ENCODE data around the gene KCNE5.
"Not testable (repeated sequence)": the region's sequence is repeated elsewhere in the genome, so short reads cannot be mapped to it uniquely, and the experiment has no call there.

Gene KCNE5

DNA sequence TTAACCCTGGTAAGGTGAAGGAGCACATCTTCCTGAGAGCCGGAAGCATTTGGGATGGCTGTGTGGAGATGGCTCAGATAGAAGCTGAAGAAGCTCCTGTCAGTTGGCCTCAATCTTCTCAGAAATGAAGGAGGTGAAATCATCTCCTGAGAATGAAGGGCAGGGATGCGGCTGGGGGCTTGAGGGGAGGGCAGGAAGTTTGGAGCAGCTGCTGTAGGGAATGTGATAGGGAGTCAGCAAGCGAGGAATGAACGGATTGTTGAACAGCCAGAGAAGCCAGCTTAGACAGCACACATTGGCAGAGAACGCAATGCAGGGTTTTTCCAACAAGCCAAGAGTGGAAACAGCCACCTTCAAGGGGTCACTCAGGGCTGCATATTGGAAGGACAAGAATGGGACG is 10.0 kb downstream of the KCNE5 start:
- no peak for DNase-seq (ENCODE audit: low read depth, low spot score)
- Histone ChIP-seq H3K4me1 (ENCODE audit: insufficient read depth, insufficient read length) (no peaks in the 10 kb centered on the region), H3K36me3 (ENCODE audit: insufficient read depth, insufficient read length, low read length) (no peaks in the 10 kb centered on the region), H3K4me3 (ENCODE audit: insufficient read length, low read depth) (no peak overlapping the region), H3K9me3 (ENCODE audit: insufficient read depth, low read length) (no peaks in the 10 kb centered on the region), H3K27me3 (ENCODE audit: insufficient read depth, insufficient read length) (no peaks in the 10 kb centered on the region), H3K9ac (ENCODE audit: insufficient read length, low read depth) (no peak overlapping the region)
- TF ChIP-seq SUZ12 (IDR thresholded peaks at IDR 0.05; ENCODE audit: extremely low read depth, insufficient read depth, insufficient read length) (no peak), YY1 (IDR thresholded peaks at IDR 0.05; ENCODE audit: insufficient read depth, insufficient read length) (no peak), ZNF274 (IDR thresholded peaks at IDR 0.05; ENCODE audit: low read depth, low read length) (no peak)

DNA sequence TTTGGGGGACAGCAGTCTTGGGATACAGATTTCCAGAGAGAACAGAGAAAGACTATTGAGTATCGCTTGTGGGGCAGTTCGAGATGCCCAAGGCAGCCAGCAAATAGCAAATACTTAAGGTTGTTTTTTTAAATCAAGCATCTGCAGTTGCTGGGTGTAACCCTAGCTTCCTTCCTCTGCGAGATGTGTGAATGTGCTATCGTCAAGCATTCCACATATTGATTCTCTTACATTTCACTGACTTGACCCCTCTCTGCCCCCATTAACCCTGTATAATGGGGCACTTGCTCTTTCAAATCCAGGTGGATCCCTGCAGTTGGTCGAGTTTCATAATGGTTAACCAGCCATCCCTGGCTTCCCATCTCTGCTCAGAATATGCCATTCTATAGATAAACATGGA is 23.5 kb downstream of the KCNE5 start:
- Histone ChIP-seq H3K9me3 (ENCODE audit: insufficient read depth, low read length) (no peaks in the 10 kb centered on the region), H3K4me1 (ENCODE audit: insufficient read depth, insufficient read length) (no peaks in the 10 kb centered on the region), H3K4me3 (ENCODE audit: insufficient read length, low read depth) (no peak overlapping the region), H3K27me3 (ENCODE audit: insufficient read depth, insufficient read length) (no peaks in the 10 kb centered on the region), H3K36me3 (ENCODE audit: insufficient read depth, insufficient read length, low read length) (no peaks in the 10 kb centered on the region), H3K9ac (ENCODE audit: insufficient read length, low read depth) (no peak overlapping the region)
- no peak for DNase-seq (ENCODE audit: low read depth, low spot score)
- TF ChIP-seq SUZ12 (IDR thresholded peaks at IDR 0.05; ENCODE audit: extremely low read depth, insufficient read depth, insufficient read length), result no peak
- TF ChIP-seq ZNF274 (IDR thresholded peaks at IDR 0.05; ENCODE audit: low read depth, low read length), result no peak
- no peak for TF ChIP-seq YY1 (IDR thresholded peaks at IDR 0.05; ENCODE audit: insufficient read depth, insufficient read length)

DNA sequence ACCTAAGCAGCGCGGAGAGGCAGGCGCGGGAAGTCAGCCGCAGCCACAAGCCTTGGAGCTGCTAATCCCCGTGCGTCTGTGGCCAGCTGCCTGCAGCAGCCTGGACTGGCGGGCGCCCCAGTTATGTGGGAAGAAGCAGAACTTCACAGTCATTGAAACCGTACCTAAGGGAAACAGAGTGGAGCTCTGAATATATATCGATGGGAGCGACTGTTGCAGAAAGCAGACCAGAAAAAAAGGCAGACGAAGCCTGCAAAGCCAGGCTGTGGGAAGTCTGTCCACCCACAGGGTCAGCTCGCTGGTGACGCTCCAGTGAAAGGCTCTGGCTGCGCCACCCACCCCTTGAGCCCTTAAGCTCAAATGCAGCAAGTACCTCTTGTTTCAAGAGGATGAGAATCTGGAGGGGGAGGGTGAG is 24.7 kb downstream of the KCNE5 start:
- H3K9ac ChIP-seq (ENCODE audit: insufficient read length, low read depth), result no peak overlapping the region

DNA sequence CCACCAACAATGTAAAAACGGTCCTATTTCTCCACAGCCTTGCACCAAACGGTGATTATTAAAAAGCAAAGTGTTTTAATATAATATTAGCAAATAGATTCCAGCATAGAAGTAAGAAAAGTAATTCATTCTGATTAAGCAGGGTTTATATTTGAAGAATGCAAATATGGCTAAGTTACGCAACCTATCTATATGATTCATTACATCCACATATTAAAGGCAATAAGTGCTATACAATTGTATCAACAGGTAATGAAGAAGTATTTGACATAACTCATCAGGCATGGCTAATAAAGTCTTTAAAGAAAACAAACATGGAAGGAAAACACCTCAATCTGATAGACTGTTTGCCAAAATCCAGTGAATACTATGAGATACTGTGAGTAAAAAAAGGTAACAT is 29.0 kb downstream of the KCNE5 start:
- no peak overlapping the region for H3K9ac ChIP-seq (ENCODE audit: insufficient read length, low read depth)
- H3K27me3 ChIP-seq (ENCODE audit: insufficient read depth, insufficient read length), result no peaks in the 10 kb centered on the region
- H3K36me3 ChIP-seq (ENCODE audit: insufficient read depth, insufficient read length, low read length), result no peaks in the 10 kb centered on the region
- TF ChIP-seq YY1 (IDR thresholded peaks at IDR 0.05; ENCODE audit: insufficient read depth, insufficient read length) (no peak), SUZ12 (IDR thresholded peaks at IDR 0.05; ENCODE audit: extremely low read depth, insufficient read depth, insufficient read length) (no peak)
- no peaks in the 10 kb centered on the region for H3K9me3 ChIP-seq (ENCODE audit: insufficient read depth, low read length)
- H3K4me3 ChIP-seq (ENCODE audit: insufficient read length, low read depth), result no peak overlapping the region
- no peak for DNase-seq (ENCODE audit: low read depth, low spot score)
- H3K4me1 ChIP-seq (ENCODE audit: insufficient read depth, insufficient read length), result no peaks in the 10 kb centered on the region

More for the DNA sequence above, 24.7 kb downstream of the KCNE5 start:
- no peak for TF ChIP-seq ZNF274 (IDR thresholded peaks at IDR 0.05; ENCODE audit: low read depth, low read length)
- TF ChIP-seq YY1 (IDR thresholded peaks at IDR 0.05; ENCODE audit: insufficient read depth, insufficient read length), result no peak
- TF ChIP-seq SUZ12 (IDR thresholded peaks at IDR 0.05; ENCODE audit: extremely low read depth, insufficient read depth, insufficient read length), result no peak
- H3K27me3 ChIP-seq (ENCODE audit: insufficient read depth, insufficient read length), result no peaks in the 10 kb centered on the region
- no peak overlapping the region for H3K4me3 ChIP-seq (ENCODE audit: insufficient read length, low read depth)
- H3K36me3 ChIP-seq (ENCODE audit: insufficient read depth, insufficient read length, low read length), result no peaks in the 10 kb centered on the region
- H3K4me1 ChIP-seq (ENCODE audit: insufficient read depth, insufficient read length), result no peaks in the 10 kb centered on the region
- no peaks in the 10 kb centered on the region for H3K9me3 ChIP-seq (ENCODE audit: insufficient read depth, low read length)
- no peak for DNase-seq (ENCODE audit: low read depth, low spot score)

DNA sequence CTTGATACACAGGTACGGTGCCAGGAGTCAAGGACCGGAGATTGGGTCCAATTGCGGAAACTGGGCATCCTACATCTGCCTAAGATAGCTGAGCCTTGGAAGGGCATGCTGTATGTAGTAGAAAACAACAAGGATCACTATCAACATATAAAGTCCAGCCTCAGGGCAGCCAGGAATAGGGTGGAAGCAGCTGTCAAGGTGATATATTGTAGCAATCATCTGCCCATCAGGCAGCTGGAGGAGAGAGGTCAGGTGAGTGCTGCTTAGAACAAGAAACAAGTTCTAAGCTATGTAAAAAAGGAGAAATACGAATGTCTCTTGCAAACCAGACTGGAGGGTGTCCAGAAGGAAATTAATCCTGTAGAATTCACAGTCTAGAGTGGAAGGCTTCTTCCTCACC is 34.8 kb downstream of the KCNE5 start:
- Histone ChIP-seq H3K9ac (ENCODE audit: insufficient read length, low read depth) (no peak overlapping the region), H3K27me3 (ENCODE audit: insufficient read depth, insufficient read length) (no peaks in the 10 kb centered on the region), H3K9me3 (ENCODE audit: insufficient read depth, low read length) (no peaks in the 10 kb centered on the region), H3K4me3 (ENCODE audit: insufficient read length, low read depth) (no peak overlapping the region), H3K4me1 (ENCODE audit: insufficient read depth, insufficient read length) (no peaks in the 10 kb centered on the region), H3K36me3 (ENCODE audit: insufficient read depth, insufficient read length, low read length) (no peaks in the 10 kb centered on the region)
- DNase-seq (ENCODE audit: low read depth, low spot score), result no peak
- TF ChIP-seq ZNF274 (IDR thresholded peaks at IDR 0.05; ENCODE audit: low read depth, low read length) (no peak), SUZ12 (IDR thresholded peaks at IDR 0.05; ENCODE audit: extremely low read depth, insufficient read depth, insufficient read length) (no peak), YY1 (IDR thresholded peaks at IDR 0.05; ENCODE audit: insufficient read depth, insufficient read length) (no peak)

DNA sequence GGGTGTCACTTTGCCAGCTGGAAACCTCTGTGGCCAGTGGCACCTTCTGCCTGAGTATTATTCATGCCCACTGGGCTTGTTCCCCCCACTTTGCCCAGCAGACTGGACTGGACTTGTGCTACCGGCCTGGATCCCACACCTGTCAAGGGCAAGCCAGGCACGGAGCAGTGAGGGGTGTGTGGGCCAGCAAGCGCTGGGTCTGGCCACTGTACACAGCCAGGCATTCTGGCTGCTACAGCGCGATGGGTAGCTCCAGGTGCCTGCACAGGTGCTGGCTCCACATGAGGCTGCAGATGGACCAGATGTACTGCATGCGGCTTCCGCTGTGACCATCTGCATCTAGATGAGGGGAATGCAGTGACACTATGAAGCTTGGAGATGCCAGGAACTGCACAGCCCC is 39.5 kb downstream of the KCNE5 start:
- Histone ChIP-seq H3K36me3 (ENCODE audit: insufficient read depth, insufficient read length, low read length) (no peaks in the 10 kb centered on the region), H3K9me3 (ENCODE audit: insufficient read depth, low read length) (no peaks in the 10 kb centered on the region), H3K4me3 (ENCODE audit: insufficient read length, low read depth) (no peak overlapping the region), H3K9ac (ENCODE audit: insufficient read length, low read depth) (no peak overlapping the region), H3K27me3 (ENCODE audit: insufficient read depth, insufficient read length) (no peaks in the 10 kb centered on the region), H3K4me1 (ENCODE audit: insufficient read depth, insufficient read length) (no peaks in the 10 kb centered on the region)
- TF ChIP-seq ZNF274 (IDR thresholded peaks at IDR 0.05; ENCODE audit: low read depth, low read length) (no peak), SUZ12 (IDR thresholded peaks at IDR 0.05; ENCODE audit: extremely low read depth, insufficient read depth, insufficient read length) (no peak), YY1 (IDR thresholded peaks at IDR 0.05; ENCODE audit: insufficient read depth, insufficient read length) (no peak)
- no peak for DNase-seq (ENCODE audit: low read depth, low spot score)

DNA sequence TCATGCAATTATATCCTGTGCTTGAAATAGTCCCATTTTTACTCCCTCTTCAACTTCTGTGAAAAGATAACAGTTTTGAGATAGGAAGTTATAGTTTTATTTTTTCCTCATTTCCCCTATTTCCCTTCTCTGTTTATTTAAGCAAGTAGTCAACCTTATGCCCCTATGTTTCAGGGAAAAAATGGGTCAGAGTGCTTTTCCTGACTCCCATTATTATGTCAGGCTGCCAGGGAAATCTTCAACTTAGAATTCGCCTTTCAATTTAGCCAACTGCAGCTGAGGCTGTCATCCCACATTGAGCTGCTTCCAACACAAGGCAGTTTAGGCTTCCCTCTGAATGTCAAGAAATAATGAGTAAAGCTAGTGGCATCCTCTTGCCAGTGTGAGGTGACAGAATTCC is 46.1 kb downstream of the KCNE5 start:
- TF ChIP-seq YY1 (IDR thresholded peaks at IDR 0.05; ENCODE audit: insufficient read depth, insufficient read length) (no peak), SUZ12 (IDR thresholded peaks at IDR 0.05; ENCODE audit: extremely low read depth, insufficient read depth, insufficient read length) (no peak), ZNF274 (IDR thresholded peaks at IDR 0.05; ENCODE audit: low read depth, low read length) (no peak)
- no peak for DNase-seq (ENCODE audit: low read depth, low spot score)

DNA sequence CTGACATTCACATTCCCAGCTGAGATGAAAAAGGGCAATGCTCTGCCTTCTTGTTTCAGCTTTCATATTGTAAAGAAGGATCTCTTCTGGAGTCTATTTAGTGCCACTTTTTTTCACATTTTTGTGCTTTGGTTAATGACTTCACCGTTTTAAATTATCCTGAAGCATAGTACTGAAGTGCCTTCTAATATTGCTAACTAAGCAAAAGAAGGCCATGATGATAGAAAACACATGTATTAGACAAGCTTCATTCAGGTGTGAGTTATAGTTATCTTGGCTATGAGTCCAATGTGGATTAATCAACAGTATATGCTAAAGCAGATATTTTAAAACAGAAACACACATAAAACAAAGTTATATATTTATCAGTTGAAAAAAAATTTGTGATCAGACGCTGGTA is 47.9 kb downstream of the KCNE5 start:
- H3K9me3 ChIP-seq (ENCODE audit: insufficient read depth, low read length), result no peaks in the 10 kb centered on the region
- no peak overlapping the region for H3K9ac ChIP-seq (ENCODE audit: insufficient read length, low read depth)
- no peak for TF ChIP-seq YY1 (IDR thresholded peaks at IDR 0.05; ENCODE audit: insufficient read depth, insufficient read length)
- no peaks in the 10 kb centered on the region for H3K4me1 ChIP-seq (ENCODE audit: insufficient read depth, insufficient read length)
- DNase-seq (ENCODE audit: low read depth, low spot score), result no peak
- no peak overlapping the region for H3K4me3 ChIP-seq (ENCODE audit: insufficient read length, low read depth)
- no peaks in the 10 kb centered on the region for H3K36me3 ChIP-seq (ENCODE audit: insufficient read depth, insufficient read length, low read length)
- H3K27me3 ChIP-seq (ENCODE audit: insufficient read depth, insufficient read length), result no peaks in the 10 kb centered on the region

More for the DNA sequence above, 46.1 kb downstream of the KCNE5 start:
- Histone ChIP-seq H3K4me3 (ENCODE audit: insufficient read length, low read depth) (no peak overlapping the region), H3K4me1 (ENCODE audit: insufficient read depth, insufficient read length) (no peaks in the 10 kb centered on the region), H3K9ac (ENCODE audit: insufficient read length, low read depth) (no peak overlapping the region), H3K36me3 (ENCODE audit: insufficient read depth, insufficient read length, low read length) (no peaks in the 10 kb centered on the region), H3K9me3 (ENCODE audit: insufficient read depth, low read length) (no peaks in the 10 kb centered on the region), H3K27me3 (ENCODE audit: insufficient read depth, insufficient read length) (no peaks in the 10 kb centered on the region)

DNA sequence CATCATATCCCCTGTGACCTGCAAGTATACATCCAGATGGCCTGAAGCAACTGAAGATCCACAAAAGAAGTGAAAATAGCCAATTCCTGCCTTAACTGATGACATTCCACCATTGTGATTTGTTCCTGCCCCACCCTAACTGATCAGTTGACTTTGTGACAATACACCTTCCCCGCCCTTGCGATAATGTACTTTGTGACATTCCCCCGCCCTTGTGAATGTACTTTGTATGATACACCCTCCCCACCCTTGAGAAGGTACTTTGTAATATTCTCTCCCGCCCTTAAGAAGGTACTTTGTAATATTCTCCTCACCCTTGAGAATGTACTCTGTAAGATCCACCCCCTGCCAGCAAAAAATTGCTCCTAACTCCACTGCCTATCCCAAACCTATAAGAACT is 48.9 kb downstream of the KCNE5 start:
- not testable (repeated sequence) for DNase-seq (ENCODE audit: low read depth, low spot score); H3K4me1 ChIP-seq (ENCODE audit: insufficient read depth, insufficient read length); H3K9me3 ChIP-seq (ENCODE audit: insufficient read depth, low read length); H3K4me3 ChIP-seq (ENCODE audit: insufficient read length, low read depth); H3K27me3 ChIP-seq (ENCODE audit: insufficient read depth, insufficient read length); H3K9ac ChIP-seq (ENCODE audit: insufficient read length, low read depth); H3K36me3 ChIP-seq (ENCODE audit: insufficient read depth, insufficient read length, low read length)

Measured in NT2/D1 (cell line).